GM18526 (cell line): ENCODE results near the gene PCGF1.
A peak's percentile ranks its signal among the peaks of the same experiment; 100 is the strongest.

Experiments
- POLR2A ChIP-seq: IDR thresholded peaks from 3 replicates; pipeline ENCODE4 v1.6.1; 2011; ENCODE audit not compliant: insufficient read length; ENCODE audit errors: extremely low read depth

Gene PCGF1

DNA sequence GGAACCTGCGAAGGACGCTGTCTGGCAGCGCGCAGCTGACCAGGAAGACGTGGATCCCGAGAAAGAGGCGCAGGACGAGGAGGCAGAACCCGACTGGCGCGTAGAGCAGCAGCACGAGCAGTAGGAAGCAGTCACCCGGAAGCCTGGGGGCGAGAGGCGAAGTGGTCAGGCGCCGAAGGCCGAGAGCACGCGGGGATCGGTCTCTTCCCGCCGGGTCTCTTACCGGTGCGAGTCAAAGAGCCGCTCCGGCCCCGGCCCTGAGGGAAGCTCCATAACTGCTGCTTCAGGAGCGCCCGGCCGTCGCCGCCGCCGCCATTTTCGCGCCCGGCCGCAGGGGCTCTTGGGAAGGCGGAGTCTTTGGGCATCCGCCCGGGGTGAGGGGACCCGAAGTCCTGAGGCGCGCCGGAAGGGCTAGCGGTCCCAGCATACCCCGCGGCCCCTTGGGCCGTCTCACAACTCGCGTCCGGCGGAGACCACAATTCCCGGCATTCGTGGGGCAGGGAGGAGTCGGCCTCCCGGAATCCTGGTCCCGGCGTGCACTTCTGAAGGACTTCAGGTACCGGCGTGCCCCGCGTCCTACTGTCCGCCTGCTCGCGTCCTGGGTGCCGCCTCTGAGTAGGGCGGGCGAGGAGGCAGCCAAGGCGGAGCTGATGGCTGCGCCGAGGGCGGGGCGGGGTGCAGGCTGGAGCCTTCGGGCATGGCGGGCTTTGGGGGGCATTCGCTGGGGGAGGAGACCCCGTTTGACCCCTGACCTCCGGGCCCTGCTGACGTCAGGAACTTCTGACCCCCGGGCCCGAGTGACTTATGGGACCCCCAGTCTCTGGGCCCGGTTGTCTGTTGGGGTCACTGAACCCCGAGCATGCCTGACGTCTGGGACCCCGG lies 22.1 kb upstream of the PCGF1 start, which contains the start of the genes AUP1 and HTRA2:
Gene AUP1, minus strand, starts transcription at position 350 of the 882 bp plus-strand sequence. Its CDS starts 77 bp downstream, at position 273.
Gene HTRA2, plus strand, starts transcription at position 577 of the 882 bp plus-strand sequence. Its CDS starts 74 bp downstream, at position 651.
- peak; percentile 95 for TF ChIP-seq POLR2A

DNA sequence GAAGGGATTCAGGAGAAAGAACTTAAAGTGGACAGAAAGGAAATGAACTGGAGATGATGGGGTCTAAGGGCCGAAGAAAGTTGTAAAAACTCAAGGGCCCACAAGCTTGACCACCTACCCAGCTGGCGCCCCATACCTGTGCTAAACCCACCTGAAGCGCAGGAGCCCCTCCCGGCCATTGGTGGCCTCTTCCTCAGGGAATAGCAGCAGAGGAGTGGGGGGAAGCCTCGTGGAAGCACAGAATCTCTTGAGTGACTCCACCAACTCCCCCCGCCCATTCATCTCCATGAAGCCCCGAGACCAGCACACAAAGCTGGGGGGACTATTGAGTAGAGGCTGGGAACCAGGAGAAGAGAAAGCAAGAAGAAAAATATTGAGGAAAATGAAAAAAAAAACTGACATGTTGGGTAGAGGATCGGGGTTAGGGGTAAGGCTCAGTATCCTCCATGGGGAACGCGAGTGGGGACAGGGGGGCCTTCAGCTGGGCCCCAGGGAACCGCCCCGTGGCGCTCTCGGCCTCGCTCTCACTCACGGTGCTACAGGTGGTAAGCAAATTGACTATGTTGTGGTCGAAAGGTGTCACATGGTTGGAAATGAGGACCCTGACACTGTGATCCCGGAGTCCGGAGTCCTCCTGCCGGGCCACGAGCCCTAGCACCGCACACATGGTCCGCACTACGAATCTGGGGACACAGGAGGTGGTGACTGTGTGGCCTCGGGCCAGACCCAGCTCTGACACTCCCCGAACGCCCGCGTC lies 21.3 kb upstream of the PCGF1 start:
- no peak for TF ChIP-seq POLR2A

- TF ChIP-seq POLR2A, result no peak
These were observed 20.2 kb upstream of the PCGF1 start for GRCh38 chr2:74527741-74528140.

- TF ChIP-seq POLR2A, result no peak
These were observed 19.2 kb upstream of the PCGF1 start for GRCh38 chr2:74526649-74527230.

GRCh38 chr2:74525717-74526648 lies 18.5 kb upstream of the PCGF1 start, which contains the start of gene DQX1:
TSS of gene DQX1 (minus strand) at chr2:74526231. CDS start at chr2:74525729, 502 bp downstream.
- TF ChIP-seq POLR2A, result no peak

DNA sequence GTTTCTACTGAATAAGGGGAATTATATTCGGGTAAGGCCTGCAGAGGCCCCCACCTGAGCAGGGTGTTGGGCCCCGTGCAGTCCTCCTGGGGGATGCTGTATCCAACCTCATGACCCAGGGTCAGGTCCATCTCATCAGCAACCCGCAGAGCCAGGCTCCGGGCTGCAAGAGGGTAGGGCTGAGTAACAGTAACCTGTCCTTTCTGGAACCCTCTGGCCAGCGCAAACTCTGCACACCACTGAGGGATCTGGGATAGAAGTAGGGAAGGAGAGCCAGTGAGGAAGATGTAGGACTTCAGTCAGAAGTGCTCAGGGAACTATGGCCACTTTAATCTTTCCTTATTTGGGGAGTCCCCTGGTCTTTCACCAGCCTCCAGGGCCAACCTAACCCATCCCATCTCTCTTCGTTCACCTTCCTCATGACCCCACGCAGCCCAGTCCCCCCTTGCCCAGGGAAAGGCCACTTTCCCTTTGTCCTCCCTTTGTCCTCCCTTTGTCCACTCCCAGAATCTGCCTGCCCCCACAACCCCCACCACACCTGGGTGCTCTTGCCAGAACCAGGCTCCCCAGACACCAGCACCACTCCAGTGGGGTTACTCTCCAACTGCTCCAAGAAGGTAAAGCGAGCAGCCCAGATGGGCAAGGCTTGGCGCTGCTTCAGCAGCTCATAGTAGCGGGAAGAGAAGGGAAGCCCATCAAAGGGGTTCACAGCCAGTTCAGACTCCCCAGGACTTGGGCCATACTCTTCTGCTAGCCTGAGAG lies 17.6 kb upstream of the PCGF1 start:
- no peak for TF ChIP-seq POLR2A

- no peak for TF ChIP-seq POLR2A
These were observed 16.5 kb upstream of the PCGF1 start for GRCh38 chr2:74524005-74524404.

- no peak for TF ChIP-seq POLR2A
These were observed 15.0 kb upstream of the PCGF1 start for GRCh38 chr2:74522516-74522915.

GRCh38 chr2:74516650-74517049 lies 9.2 kb upstream of the PCGF1 start:
- TF ChIP-seq POLR2A, result no peak

DNA sequence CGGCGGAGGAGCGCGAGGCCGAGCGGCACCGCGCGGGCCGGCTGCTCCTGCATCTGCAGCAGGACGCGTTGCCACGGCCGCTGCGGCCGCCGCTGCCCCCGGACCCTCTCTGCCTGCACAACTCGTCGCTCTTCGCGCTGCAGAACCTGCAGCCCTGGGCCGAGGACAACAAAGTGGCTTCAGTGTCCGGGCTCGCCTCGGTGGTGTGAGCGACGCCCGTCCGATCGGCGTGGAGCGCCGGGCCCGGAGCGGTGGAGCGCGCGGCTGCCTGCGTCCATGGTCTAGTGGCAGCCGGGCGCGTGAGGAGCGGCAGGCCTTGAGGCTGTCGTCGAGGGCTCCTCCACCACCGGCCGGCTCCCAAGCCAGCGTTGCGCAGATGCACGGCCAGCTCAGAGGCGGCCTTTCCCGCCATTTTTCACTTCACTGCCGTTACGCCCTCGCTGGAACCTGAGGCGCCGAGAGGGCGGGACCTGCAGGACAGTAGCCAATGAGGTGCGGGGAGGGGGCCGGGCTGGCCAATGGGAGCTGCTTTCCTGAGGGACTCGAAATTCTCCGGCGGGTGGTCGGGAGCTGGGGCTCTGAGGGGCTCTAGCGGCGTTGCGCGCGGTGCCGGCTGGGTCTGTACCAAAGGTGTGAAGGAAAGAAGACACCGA lies 8.6 kb upstream of the PCGF1 start:
- TF ChIP-seq POLR2A, result no peak

GRCh38 chr2:74515271-74515980 lies 7.9 kb upstream of the PCGF1 start:
- TF ChIP-seq POLR2A, result no peak

- TF ChIP-seq POLR2A, result no peak
These were observed 7.1 kb upstream of the PCGF1 start, which contains the start of gene TLX2 for GRCh38 chr2:74514368-74515270. TSS of gene TLX2 (plus strand) at chr2:74514450. CDS start at chr2:74514807, 357 bp downstream.
